ENCODE data around the gene FAT3.

FAT3 gene

GRCh38 chr11:92246630-92247029 lies 22.0 kb downstream of the FAT3 start:
- DNase-seq (ENCODE audit: low spot score in 2 of 2): no peak
- Mint-ChIP-seq H3K4me1 (no peaks in the 10 kb centered on the region), H3K4me3 (no peak overlapping the region), H3K27ac (ENCODE audit: low read depth) (no peak overlapping the region), H3K36me3 (ENCODE audit: insufficient read depth) (peaks cover 2% of the 10 kb centered on the region), H3K9me3 (no peaks in the 10 kb centered on the region), H3K27me3 (no peaks in the 10 kb centered on the region)
- ATAC-seq (replicated peaks; ENCODE audit: extremely low read depth, poor library complexity, severe bottlenecking): no peak

- Mint-ChIP-seq H3K4me1 (no peaks in the 10 kb centered on the region), H3K27ac (ENCODE audit: low read depth) (no peak overlapping the region), H3K4me3 (no peak overlapping the region), H3K27me3 (no peaks in the 10 kb centered on the region), H3K36me3 (ENCODE audit: insufficient read depth) (peaks cover 2% of the 10 kb centered on the region), H3K9me3 (peaks cover 6% of the 10 kb centered on the region)
- DNase-seq (ENCODE audit: low spot score in 2 of 2) (no peak), ATAC-seq (replicated peaks; ENCODE audit: extremely low read depth, poor library complexity, severe bottlenecking) (no peak)
Observed at GRCh38 chr11:92249156-92249753, 24.6 kb downstream of the FAT3 start.

- DNase-seq (ENCODE audit: low spot score in 2 of 2): no peak
- H3K4me3 Mint-ChIP-seq: no peak overlapping the region
- no peak for ATAC-seq (replicated peaks; ENCODE audit: extremely low read depth, poor library complexity, severe bottlenecking)
- H3K27ac Mint-ChIP-seq (ENCODE audit: low read depth): no peak overlapping the region
- H3K9me3 Mint-ChIP-seq: peaks cover 6% of the 10 kb centered on the region
- no peaks in the 10 kb centered on the region for H3K36me3 Mint-ChIP-seq (ENCODE audit: insufficient read depth)
- no peaks in the 10 kb centered on the region for H3K4me1 Mint-ChIP-seq
- no peaks in the 10 kb centered on the region for H3K27me3 Mint-ChIP-seq
Observed at GRCh38 chr11:92251980-92252379, 27.4 kb downstream of the FAT3 start.

GRCh38 chr11:92253421-92253820 lies 28.8 kb downstream of the FAT3 start:
- Mint-ChIP-seq H3K4me3 (no peak overlapping the region), H3K27ac (ENCODE audit: low read depth) (no peak overlapping the region), H3K4me1 (no peaks in the 10 kb centered on the region), H3K9me3 (peaks cover 12% of the 10 kb centered on the region), H3K36me3 (ENCODE audit: insufficient read depth) (peaks cover 1% of the 10 kb centered on the region), H3K27me3 (no peaks in the 10 kb centered on the region)
- DNase-seq (ENCODE audit: low spot score in 2 of 2) (no peak), ATAC-seq (replicated peaks; ENCODE audit: extremely low read depth, poor library complexity, severe bottlenecking) (no peak)

GRCh38 chr11:92253945-92254344 lies 29.3 kb downstream of the FAT3 start:
- Mint-ChIP-seq H3K9me3 (peaks cover 17% of the 10 kb centered on the region), H3K27me3 (no peaks in the 10 kb centered on the region), H3K27ac (ENCODE audit: low read depth) (no peak overlapping the region), H3K4me3 (no peak overlapping the region), H3K36me3 (ENCODE audit: insufficient read depth) (peaks cover 1% of the 10 kb centered on the region), H3K4me1 (no peaks in the 10 kb centered on the region)
- DNase-seq (ENCODE audit: low spot score in 2 of 2) (no peak), ATAC-seq (replicated peaks; ENCODE audit: extremely low read depth, poor library complexity, severe bottlenecking) (no peak)

GRCh38 chr11:92257536-92257935 lies 32.9 kb downstream of the FAT3 start:
- peaks cover 1% of the 10 kb centered on the region for H3K36me3 Mint-ChIP-seq (ENCODE audit: insufficient read depth)
- H3K9me3 Mint-ChIP-seq: peaks cover 23% of the 10 kb centered on the region
- no peak overlapping the region for H3K4me3 Mint-ChIP-seq
- no peaks in the 10 kb centered on the region for H3K4me1 Mint-ChIP-seq
- H3K27ac Mint-ChIP-seq (ENCODE audit: low read depth): no peak overlapping the region
- DNase-seq (ENCODE audit: low spot score in 2 of 2): no peak
- ATAC-seq (replicated peaks; ENCODE audit: extremely low read depth, poor library complexity, severe bottlenecking): no peak
- no peaks in the 10 kb centered on the region for H3K27me3 Mint-ChIP-seq

GRCh38 chr11:92259861-92260260 lies 35.2 kb downstream of the FAT3 start:
- Mint-ChIP-seq H3K36me3 (ENCODE audit: insufficient read depth) (peaks cover 1% of the 10 kb centered on the region), H3K4me1 (no peaks in the 10 kb centered on the region), H3K27me3 (no peaks in the 10 kb centered on the region), H3K9me3 (peaks cover 16% of the 10 kb centered on the region), H3K27ac (ENCODE audit: low read depth) (no peak overlapping the region), H3K4me3 (no peak overlapping the region)
- no peak for ATAC-seq (replicated peaks; ENCODE audit: extremely low read depth, poor library complexity, severe bottlenecking)
- no peak for DNase-seq (ENCODE audit: low spot score in 2 of 2)

- DNase-seq (ENCODE audit: low spot score in 2 of 2) (no peak), ATAC-seq (replicated peaks; ENCODE audit: extremely low read depth, poor library complexity, severe bottlenecking) (no peak)
- Mint-ChIP-seq H3K27ac (ENCODE audit: low read depth) (no peak overlapping the region), H3K4me1 (no peaks in the 10 kb centered on the region), H3K27me3 (no peaks in the 10 kb centered on the region), H3K4me3 (no peak overlapping the region), H3K36me3 (ENCODE audit: insufficient read depth) (no peaks in the 10 kb centered on the region), H3K9me3 (peaks cover 6% of the 10 kb centered on the region)
Observed at GRCh38 chr11:92264350-92264749, 39.7 kb downstream of the FAT3 start.

GRCh38 chr11:92266806-92267205 lies 42.2 kb downstream of the FAT3 start:
- H3K9me3 Mint-ChIP-seq: peaks cover 9% of the 10 kb centered on the region
- ATAC-seq (replicated peaks; ENCODE audit: extremely low read depth, poor library complexity, severe bottlenecking) (no peak), DNase-seq (ENCODE audit: low spot score in 2 of 2) (no peak)
- no peaks in the 10 kb centered on the region for H3K27me3 Mint-ChIP-seq
- H3K36me3 Mint-ChIP-seq (ENCODE audit: insufficient read depth): no peaks in the 10 kb centered on the region
- H3K4me3 Mint-ChIP-seq: no peak overlapping the region
- H3K27ac Mint-ChIP-seq (ENCODE audit: low read depth): no peak overlapping the region
- H3K4me1 Mint-ChIP-seq: no peaks in the 10 kb centered on the region

GRCh38 chr11:92267278-92267677 lies 42.7 kb downstream of the FAT3 start:
- Mint-ChIP-seq H3K4me1 (no peaks in the 10 kb centered on the region), H3K36me3 (ENCODE audit: insufficient read depth) (no peaks in the 10 kb centered on the region), H3K27ac (ENCODE audit: low read depth) (no peak overlapping the region), H3K9me3 (peaks cover 9% of the 10 kb centered on the region), H3K4me3 (no peak overlapping the region), H3K27me3 (no peaks in the 10 kb centered on the region)
- DNase-seq (ENCODE audit: low spot score in 2 of 2) (no peak), ATAC-seq (replicated peaks; ENCODE audit: extremely low read depth, poor library complexity, severe bottlenecking) (no peak)

GRCh38 chr11:92267968-92268367 lies 43.4 kb downstream of the FAT3 start:
- H3K9me3 Mint-ChIP-seq: peaks cover 9% of the 10 kb centered on the region
- no peak for ATAC-seq (replicated peaks; ENCODE audit: extremely low read depth, poor library complexity, severe bottlenecking)
- H3K4me3 Mint-ChIP-seq: no peak overlapping the region
- H3K36me3 Mint-ChIP-seq (ENCODE audit: insufficient read depth): no peaks in the 10 kb centered on the region
- no peak overlapping the region for H3K27ac Mint-ChIP-seq (ENCODE audit: low read depth)
- H3K4me1 Mint-ChIP-seq: no peaks in the 10 kb centered on the region
- H3K27me3 Mint-ChIP-seq: no peaks in the 10 kb centered on the region
- no peak for DNase-seq (ENCODE audit: low spot score in 2 of 2)

- DNase-seq (ENCODE audit: low spot score in 2 of 2): no peak
- Mint-ChIP-seq H3K36me3 (ENCODE audit: insufficient read depth) (no peaks in the 10 kb centered on the region), H3K27me3 (no peaks in the 10 kb centered on the region), H3K4me1 (no peaks in the 10 kb centered on the region), H3K4me3 (no peak overlapping the region), H3K9me3 (peaks cover 9% of the 10 kb centered on the region), H3K27ac (ENCODE audit: low read depth) (no peak overlapping the region)
- no peak for ATAC-seq (replicated peaks; ENCODE audit: extremely low read depth, poor library complexity, severe bottlenecking)
Observed at GRCh38 chr11:92268546-92268945, 43.9 kb downstream of the FAT3 start.

GRCh38 chr11:92269021-92269420 lies 44.4 kb downstream of the FAT3 start:
- DNase-seq (ENCODE audit: low spot score in 2 of 2) (no peak), ATAC-seq (replicated peaks; ENCODE audit: extremely low read depth, poor library complexity, severe bottlenecking) (no peak)
- Mint-ChIP-seq H3K9me3 (peaks cover 9% of the 10 kb centered on the region), H3K27ac (ENCODE audit: low read depth) (no peak overlapping the region), H3K4me3 (no peak overlapping the region), H3K36me3 (ENCODE audit: insufficient read depth) (no peaks in the 10 kb centered on the region), H3K4me1 (no peaks in the 10 kb centered on the region), H3K27me3 (no peaks in the 10 kb centered on the region)

GRCh38 chr11:92269841-92270240 lies 45.2 kb downstream of the FAT3 start:
- no peaks in the 10 kb centered on the region for H3K27me3 Mint-ChIP-seq
- no peak for DNase-seq (ENCODE audit: low spot score in 2 of 2)
- no peaks in the 10 kb centered on the region for H3K4me1 Mint-ChIP-seq
- peaks cover 9% of the 10 kb centered on the region for H3K9me3 Mint-ChIP-seq
- no peak overlapping the region for H3K27ac Mint-ChIP-seq (ENCODE audit: low read depth)
- ATAC-seq (replicated peaks; ENCODE audit: extremely low read depth, poor library complexity, severe bottlenecking): no peak
- H3K4me3 Mint-ChIP-seq: no peak overlapping the region
- H3K36me3 Mint-ChIP-seq (ENCODE audit: insufficient read depth): no peaks in the 10 kb centered on the region
